Activated CD4-positive, alpha-beta T cell treated with anti-CD3 and anti-CD28 coated beads for 1 hour (primary cell): ENCODE results near the gene ANGPTL1.

Source experiments
- DNase-seq: peaks from one replicate; pipeline ENCODE4 v3.0.0-alpha.2; 2020

The ANGPTL1 gene

GRCh38 chr1:178870944-178871343 lies at the start of gene ANGPTL1:
ANGPTL1 (minus strand) TSS chr1:178871077; CDS start chr1:178865776, 5,301 bp downstream.
- no peak for DNase-seq

GRCh38 chr1:178919581-178919980 lies 48.7 kb upstream of the ANGPTL1 start:
- DNase-seq, result no peak

- DNase-seq, result no peak
These were observed 48.1 kb upstream of the ANGPTL1 start for GRCh38 chr1:178918955-178919354.

DNA sequence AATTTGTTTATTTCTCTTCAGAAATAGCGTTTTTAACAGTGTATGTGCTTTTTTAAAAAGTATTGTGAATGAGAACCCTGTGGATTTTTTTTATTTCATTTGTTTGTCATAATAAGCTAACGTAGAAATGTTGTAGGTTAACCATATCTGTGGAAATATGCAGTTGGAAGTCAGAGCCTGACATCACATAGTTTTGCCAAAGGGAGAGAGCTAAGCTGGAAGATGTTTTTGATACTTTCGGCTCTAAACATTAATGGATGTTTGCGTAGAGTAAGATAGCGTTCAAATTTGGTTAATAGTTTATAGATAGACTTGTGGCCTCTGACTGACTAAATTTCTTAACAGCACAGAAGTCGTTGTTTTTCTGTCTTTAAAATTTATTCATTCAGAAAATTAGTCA lies 47.4 kb upstream of the ANGPTL1 start:
- DNase-seq, result no peak

- no peak for DNase-seq
These were observed 45.7 kb upstream of the ANGPTL1 start for GRCh38 chr1:178916448-178917174.

GRCh38 chr1:178912597-178912996 lies 41.7 kb upstream of the ANGPTL1 start:
- DNase-seq, result no peak

DNA sequence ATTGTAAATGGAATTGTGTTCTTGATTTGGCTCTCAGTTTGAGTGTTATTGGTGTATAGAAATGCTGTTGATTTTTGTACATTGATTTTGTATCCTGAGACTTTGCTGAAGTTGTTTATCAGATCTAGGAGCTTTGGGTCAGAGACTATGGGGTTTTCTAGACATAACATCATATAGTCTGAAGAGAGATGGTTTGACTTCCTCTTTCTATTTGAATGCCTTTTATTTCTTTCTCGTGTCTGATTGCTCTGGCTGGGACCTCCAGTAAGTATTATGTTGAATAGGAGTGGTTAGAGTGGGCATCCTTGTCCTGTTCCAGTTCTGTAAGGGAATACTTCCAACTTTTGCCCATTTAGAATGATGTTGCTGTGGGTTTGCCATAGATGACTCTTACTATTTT lies 39.1 kb upstream of the ANGPTL1 start:
- DNase-seq, result no peak

DNA sequence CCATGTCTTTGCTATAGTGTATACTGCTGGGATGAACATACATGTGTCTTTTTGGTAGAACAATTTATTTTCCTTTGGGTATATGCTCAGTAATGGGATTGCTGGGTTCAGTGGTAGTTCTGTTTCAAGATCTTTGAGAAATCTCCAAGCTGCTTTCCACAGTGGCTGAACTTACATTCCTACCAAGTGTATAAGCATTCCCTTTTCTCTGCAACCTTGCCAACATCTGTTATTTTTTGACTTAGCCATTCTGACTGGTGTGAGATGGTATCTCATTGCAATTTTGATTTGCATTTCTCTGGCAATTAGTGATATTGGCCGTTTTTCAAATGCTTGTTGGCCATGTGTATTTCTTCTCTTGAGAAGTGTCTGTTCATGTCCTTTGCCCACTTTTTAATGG lies 37.5 kb upstream of the ANGPTL1 start:
- DNase-seq, result no peak

- DNase-seq, result no peak
These were observed 30.7 kb upstream of the ANGPTL1 start for GRCh38 chr1:178901482-178902125.

GRCh38 chr1:178899402-178899801 lies 28.5 kb upstream of the ANGPTL1 start:
- no peak for DNase-seq

DNA sequence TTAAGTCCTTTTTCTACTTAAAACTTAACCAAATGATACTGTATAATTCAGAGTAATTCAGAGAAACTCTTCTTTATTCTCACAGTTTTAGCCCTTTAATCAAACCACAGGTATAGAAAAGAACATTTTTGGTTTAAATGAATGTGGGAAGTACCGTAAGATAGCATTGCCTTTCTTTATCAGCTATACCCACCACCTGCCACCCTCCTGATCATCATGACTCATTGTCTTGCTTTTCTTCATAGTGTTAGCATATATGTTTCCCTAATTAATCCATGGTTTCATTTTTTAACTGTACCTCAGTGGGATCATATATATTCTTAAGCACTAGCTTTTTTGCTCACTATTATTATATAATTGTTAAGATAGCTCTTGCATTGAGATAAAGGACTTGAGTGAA lies 27.5 kb upstream of the ANGPTL1 start:
- no peak for DNase-seq

GRCh38 chr1:178895928-178896327 lies 25.1 kb upstream of the ANGPTL1 start:
- no peak for DNase-seq

- no peak for DNase-seq
These were observed 15.7 kb upstream of the ANGPTL1 start for GRCh38 chr1:178886551-178886950.

GRCh38 chr1:178885869-178886268 lies 15.0 kb upstream of the ANGPTL1 start:
- no peak for DNase-seq

DNA sequence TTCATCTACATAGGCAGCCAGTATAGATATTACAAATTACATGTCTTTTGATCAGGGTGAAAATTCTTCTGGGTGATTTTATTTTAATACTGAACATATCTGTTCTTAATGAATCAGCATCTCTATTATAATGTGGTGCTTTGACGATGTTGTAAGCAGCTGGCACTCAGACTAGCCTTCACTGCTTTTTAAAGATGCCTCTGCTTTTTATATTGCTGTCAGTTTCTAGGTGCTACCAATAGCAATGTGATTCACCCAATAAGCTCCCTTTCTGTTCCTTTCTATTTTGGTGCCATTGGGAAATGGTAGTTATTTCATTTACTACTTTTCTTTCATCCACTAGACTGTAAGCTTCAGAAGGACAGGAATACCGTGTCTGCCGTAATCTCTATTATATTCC lies 11.1 kb upstream of the ANGPTL1 start:
- DNase-seq, result no peak

- DNase-seq, result no peak
These were observed 7.0 kb upstream of the ANGPTL1 start for GRCh38 chr1:178877896-178878295.

DNA sequence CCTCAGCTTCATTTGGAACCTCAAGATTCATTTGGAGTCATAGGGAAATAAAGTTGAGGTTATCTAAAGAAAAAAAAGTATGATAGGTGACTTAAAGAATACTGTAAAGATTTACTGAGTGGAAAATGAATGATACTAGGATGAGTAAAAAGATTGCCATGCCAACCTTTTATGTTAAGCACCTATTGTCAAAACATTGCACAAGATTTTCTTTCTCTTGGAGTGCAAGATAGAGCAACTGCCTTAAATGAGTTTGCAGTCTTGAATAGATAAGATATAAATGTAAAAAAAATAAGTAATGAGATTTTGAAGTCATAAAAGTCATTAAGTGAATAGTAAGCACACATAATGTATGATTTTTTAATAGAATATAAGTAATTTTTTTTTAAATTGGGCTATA lies 5.1 kb upstream of the ANGPTL1 start:
- no peak for DNase-seq

- no peak for DNase-seq
These were observed 4.1 kb upstream of the ANGPTL1 start for GRCh38 chr1:178874966-178875365.

GRCh38 chr1:178871551-178872320 lies 859 bp upstream of the ANGPTL1 start:
- no peak for DNase-seq

GRCh38 chr1:178870221-178870620 lies 656 bp downstream of the ANGPTL1 start:
- DNase-seq, result no peak

DNA sequence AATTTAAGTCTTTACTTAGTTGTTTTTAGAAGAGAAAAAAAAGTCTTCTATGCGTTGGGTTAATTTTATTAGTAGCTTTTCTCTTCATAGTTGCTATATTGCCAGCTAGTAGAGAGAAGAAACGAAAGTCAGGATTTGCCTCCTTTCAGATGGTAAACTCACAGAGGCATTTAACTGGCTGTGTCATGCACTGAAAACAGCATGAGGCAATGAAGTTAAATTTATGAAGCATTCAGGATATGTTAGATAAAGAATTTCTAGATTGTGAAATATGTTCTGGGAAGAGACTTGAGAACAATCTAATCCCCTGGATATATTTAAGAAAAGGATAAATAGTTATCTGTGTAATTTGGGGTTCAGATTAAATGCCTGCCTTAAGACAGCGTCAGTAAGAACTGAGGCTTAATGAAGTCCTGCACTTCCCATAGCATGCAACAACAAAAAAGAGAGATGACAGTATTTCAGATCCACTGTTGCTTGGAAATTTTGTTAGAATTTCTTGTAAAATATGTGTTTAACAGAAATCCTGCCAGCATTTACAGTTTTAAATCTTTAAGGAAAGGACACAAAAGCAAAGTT lies 1.7 kb downstream of the ANGPTL1 start:
- no peak for DNase-seq

- DNase-seq, result no peak
These were observed 2.2 kb downstream of the ANGPTL1 start for GRCh38 chr1:178868706-178869105.

DNA sequence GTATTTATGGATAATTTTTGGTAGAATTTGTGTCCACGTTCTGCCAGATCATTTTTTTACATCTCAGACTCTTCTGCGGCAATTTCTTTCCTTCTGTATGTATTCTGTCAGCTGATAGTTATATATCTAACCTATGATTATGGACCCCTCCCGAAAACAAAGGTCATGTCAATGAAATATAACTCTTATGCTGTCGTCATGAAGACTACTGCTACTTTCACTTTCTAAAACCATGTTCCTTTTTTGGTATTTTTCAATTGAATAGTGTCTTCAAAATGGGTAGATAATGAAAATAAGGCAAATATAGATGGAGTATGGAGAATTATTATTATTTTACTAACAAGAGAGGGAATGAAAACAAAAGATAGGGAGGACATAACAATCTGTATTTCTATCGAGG lies 3.2 kb downstream of the ANGPTL1 start:
- no peak for DNase-seq

DNA sequence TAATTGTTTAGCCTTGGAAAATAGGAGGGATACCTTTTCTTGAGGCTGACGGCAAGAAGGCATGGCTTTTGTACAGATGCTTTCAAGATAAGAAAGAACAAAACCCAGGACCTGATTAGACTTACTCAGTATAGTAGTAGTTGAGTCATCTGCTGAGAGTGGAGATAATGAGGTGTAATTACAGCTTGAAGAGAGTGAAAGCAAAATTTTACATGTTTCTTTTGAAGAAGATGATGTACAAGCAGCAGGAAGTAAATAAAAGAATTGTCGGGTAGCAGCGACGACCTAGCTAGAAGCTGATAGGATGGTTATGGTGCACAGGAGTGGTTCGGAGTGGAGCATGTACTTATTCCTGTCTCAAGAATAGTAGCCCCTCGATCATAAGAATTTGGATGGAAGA lies 6.6 kb downstream of the ANGPTL1 start:
- no peak for DNase-seq
